Measurements from ENCODE around the gene OTOG. TPM values are rescaled to one million over a fixed set of nuclear protein-coding genes. Genes with fewer than 3 reads are reported as not detected.

OTOG gene
- total and polyA plus RNA-seq, 2 donors (not counting 1 experiment from before 2014, with no cell fraction given), result not detected

DNA sequence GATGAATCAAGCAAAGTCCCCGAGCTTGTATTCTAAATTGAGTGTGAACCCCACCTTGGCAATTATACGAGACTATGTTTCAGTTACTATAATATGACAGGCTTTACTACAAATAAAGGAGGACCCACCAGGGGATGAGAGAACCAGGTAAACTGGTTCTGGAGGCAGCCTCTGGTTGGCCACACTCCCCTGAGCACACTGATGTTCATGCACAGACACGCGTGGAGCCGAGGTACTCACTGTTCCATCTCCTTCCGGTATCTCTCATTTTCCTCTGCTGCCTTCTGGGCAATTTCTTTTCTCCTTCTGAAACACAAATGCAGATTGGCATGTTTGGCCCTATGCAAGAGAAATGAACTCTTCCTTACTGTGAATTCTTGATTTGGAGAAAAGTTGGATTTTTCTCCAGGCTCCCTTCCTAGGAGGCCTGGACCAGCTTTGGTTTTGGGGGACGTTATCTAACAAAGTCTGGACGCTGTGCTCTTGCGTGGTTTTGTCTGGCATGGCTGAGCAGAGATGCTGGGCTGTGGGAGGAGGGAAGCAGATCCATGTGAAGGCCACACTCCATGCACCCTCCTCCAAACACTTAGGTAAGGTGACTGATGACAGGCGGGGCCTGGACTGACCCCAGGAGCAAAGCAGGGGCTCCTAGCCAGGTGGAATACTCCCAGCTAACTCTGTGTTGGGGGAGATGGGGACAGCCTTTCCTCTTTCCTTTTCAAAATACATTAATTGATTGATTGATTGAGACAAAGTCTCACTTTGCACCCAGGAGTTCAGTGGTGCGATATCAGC is 25.8 kb upstream of the OTOG start:
- Histone ChIP-seq H3K9ac (ENCODE audit: low read length) (no peak overlapping the region), H3K27ac (ENCODE audit: low read length in 2 of 2) (no peak overlapping the region), H3K36me3 (replicated peaks in 1 of 2; ENCODE audit: control extremely low read depth in 1 of 2, control insufficient read depth in 1 of 2, extremely low read depth in 1 of 2, insufficient read depth in 2 of 2, low read length in 1 of 2) (no peaks in the 10 kb centered on the region), H3K9me3 (ENCODE audit: control extremely low read depth in 1 of 3, control insufficient read depth in 2 of 3, insufficient read depth in 1 of 3, low read length in 2 of 3) (no peaks in the 10 kb centered on the region), H3K4me2 (replicated peaks; ENCODE audit: low read depth, low read length, poor library complexity, severe bottlenecking) (no peak overlapping the region), H4K20me1 (ENCODE audit: control insufficient read depth, insufficient read depth, low read length, poor library complexity, severe bottlenecking) (no peaks in the 10 kb centered on the region), H3K4me1 (ENCODE audit: control insufficient read depth in 2 of 2, insufficient read depth in 2 of 2, low read length in 2 of 2) (no peaks in the 10 kb centered on the region), H3K27me3 (replicated peaks in 1 of 4; ENCODE audit: control extremely low read depth in 1 of 4, control insufficient read depth in 3 of 4, insufficient read depth in 4 of 4, low read length in 3 of 4) (peaks cover 0 to 2% (median 0%) of the 10 kb centered on the region in 4 experiments), H3K79me2 (ENCODE audit: control insufficient read depth, insufficient read depth, low read length) (no peaks in the 10 kb centered on the region), H3K4me3 (ENCODE audit: control extremely low read depth in 1 of 5, extremely low read depth in 1 of 5, insufficient read depth in 1 of 5, low read depth in 2 of 5, low read length in 4 of 5) (no peak overlapping the region), H2AFZ (ENCODE audit: insufficient read depth, low read depth, low read length, poor library complexity, severe bottlenecking) (no peak overlapping the region)
- Mint-ChIP-seq H3K4me3 (no peak overlapping the region), H3K27me3 (peaks cover 7% of the 10 kb centered on the region), H3K27ac (no peak overlapping the region), H3K9me3 (ENCODE audit: insufficient read depth) (no peaks in the 10 kb centered on the region), H3K4me1 (no peaks in the 10 kb centered on the region)
- WGBS (ENCODE audit: insufficient coverage), result 93% methylated on average over 3 of the region's 11 CpGs
- ChIA-PET CTCF (interaction anchor here (0.5 to 1.2 kb wide), 3 partner anchors 8 to 110 kb away, joined by 3 to 5 read pairs (median 4); no protein-coding TSS in a partner anchor), POLR2A (no interaction called here)
- TF ChIP-seq EZH2 (IDR thresholded peaks at IDR 0.05; ENCODE audit: borderline replicate concordance, insufficient read depth, low read depth, low read length, poor library complexity, severe bottlenecking), result no peak
- TF ChIP-seq, protein P1, sequence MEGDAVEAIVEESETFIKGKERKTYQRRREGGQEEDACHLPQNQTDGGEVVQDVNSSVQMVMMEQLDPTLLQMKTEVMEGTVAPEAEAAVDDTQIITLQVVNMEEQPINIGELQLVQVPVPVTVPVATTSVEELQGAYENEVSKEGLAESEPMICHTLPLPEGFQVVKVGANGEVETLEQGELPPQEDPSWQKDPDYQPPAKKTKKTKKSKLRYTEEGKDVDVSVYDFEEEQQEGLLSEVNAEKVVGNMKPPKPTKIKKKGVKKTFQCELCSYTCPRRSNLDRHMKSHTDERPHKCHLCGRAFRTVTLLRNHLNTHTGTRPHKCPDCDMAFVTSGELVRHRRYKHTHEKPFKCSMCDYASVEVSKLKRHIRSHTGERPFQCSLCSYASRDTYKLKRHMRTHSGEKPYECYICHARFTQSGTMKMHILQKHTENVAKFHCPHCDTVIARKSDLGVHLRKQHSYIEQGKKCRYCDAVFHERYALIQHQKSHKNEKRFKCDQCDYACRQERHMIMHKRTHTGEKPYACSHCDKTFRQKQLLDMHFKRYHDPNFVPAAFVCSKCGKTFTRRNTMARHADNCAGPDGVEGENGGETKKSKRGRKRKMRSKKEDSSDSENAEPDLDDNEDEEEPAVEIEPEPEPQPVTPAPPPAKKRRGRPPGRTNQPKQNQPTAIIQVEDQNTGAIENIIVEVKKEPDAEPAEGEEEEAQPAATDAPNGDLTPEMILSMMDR (IDR thresholded peaks at IDR 0.05), result no peak
- DNase-seq (no peak), ATAC-seq (ENCODE audit: low read depth) (no peak)
- intact Hi-C loops (cut with micrococcal nuclease), result no loop called here

DNA sequence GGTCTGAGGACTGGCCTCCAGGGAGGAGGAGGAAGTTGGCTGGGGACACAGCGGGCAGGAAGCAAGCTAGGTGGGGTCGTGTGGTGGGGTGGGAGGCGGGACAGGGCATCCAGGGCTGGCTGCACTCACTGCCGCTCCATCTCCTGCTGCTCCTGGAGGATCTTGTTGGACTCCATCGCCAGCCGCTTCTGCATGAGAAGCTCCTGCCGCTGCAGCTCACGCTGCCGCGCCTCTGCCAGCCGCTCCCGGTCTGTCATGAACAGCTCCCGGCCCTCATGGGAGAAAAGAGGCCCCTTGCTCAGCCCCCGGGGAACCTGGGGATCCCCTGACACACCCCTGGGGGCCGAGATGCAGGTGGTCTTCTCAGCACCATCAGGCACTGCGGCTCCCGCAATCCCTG is 24.4 kb upstream of the OTOG start:
- Mint-ChIP-seq H3K9me3 (ENCODE audit: insufficient read depth) (no peaks in the 10 kb centered on the region), H3K4me1 (no peaks in the 10 kb centered on the region), H3K27ac (no peak overlapping the region), H3K4me3 (no peak overlapping the region), H3K27me3 (peaks cover 7% of the 10 kb centered on the region)
- no peaks in the 10 kb centered on the region for H4K20me1 ChIP-seq (ENCODE audit: control insufficient read depth, insufficient read depth, low read length, poor library complexity, severe bottlenecking)
- DNase-seq (no peak), ATAC-seq (ENCODE audit: low read depth) (no peak)
- no peaks in the 10 kb centered on the region for H3K36me3 ChIP-seq (replicated peaks in 1 of 2; ENCODE audit: control extremely low read depth in 1 of 2, control insufficient read depth in 1 of 2, extremely low read depth in 1 of 2, insufficient read depth in 2 of 2, low read length in 1 of 2)
- no peak overlapping the region for H2AFZ ChIP-seq (ENCODE audit: insufficient read depth, low read depth, low read length, poor library complexity, severe bottlenecking)
- H3K4me2 ChIP-seq (replicated peaks; ENCODE audit: low read depth, low read length, poor library complexity, severe bottlenecking), result no peak overlapping the region
- no peak overlapping the region for H3K27ac ChIP-seq (ENCODE audit: low read length in 2 of 2)
- WGBS (ENCODE audit: insufficient coverage), result 84% methylated on average over 17 of the region's 17 CpGs
- peaks cover 0 to under 1% (median 0%) of the 10 kb centered on the region in 4 experiments for H3K27me3 ChIP-seq (replicated peaks in 1 of 4; ENCODE audit: control extremely low read depth in 1 of 4, control insufficient read depth in 3 of 4, insufficient read depth in 4 of 4, low read length in 3 of 4)
- intact Hi-C loops (cut with micrococcal nuclease), result no loop called here
- ChIA-PET POLR2A (no interaction called here), CTCF (interaction anchor here (1.2 kb wide), 1 partner anchor 15 kb away, joined by 4 read pairs; no protein-coding TSS in a partner anchor)
- TF ChIP-seq, protein P1 (IDR thresholded peaks at IDR 0.05), result no peak
- TF ChIP-seq EZH2 (IDR thresholded peaks at IDR 0.05; ENCODE audit: borderline replicate concordance, insufficient read depth, low read depth, low read length, poor library complexity, severe bottlenecking), result no peak
- no peak overlapping the region for H3K4me3 ChIP-seq (ENCODE audit: control extremely low read depth in 1 of 5, extremely low read depth in 1 of 5, insufficient read depth in 1 of 5, low read depth in 2 of 5, low read length in 4 of 5)
- H3K4me1 ChIP-seq (ENCODE audit: control insufficient read depth in 2 of 2, insufficient read depth in 2 of 2, low read length in 2 of 2), result no peaks in the 10 kb centered on the region
- no peak overlapping the region for H3K9ac ChIP-seq (ENCODE audit: low read length)
- H3K79me2 ChIP-seq (ENCODE audit: control insufficient read depth, insufficient read depth, low read length), result no peaks in the 10 kb centered on the region
- H3K9me3 ChIP-seq (ENCODE audit: control extremely low read depth in 1 of 3, control insufficient read depth in 2 of 3, insufficient read depth in 1 of 3, low read length in 2 of 3), result no peaks in the 10 kb centered on the region
